Esophagus squamous epithelium (tissue), 5 donors: ENCODE results near the gene MED26. TPM values are rescaled to one million over a fixed set of nuclear protein-coding genes. Genes with fewer than 3 reads are reported as not detected.
A peak's percentile ranks its signal among the peaks of the same experiment; 100 is the strongest.
"Not testable (repeated sequence)": the region's sequence is repeated elsewhere in the genome, so short reads cannot be mapped to it uniquely, and the experiment has no call there.

Experiments used
- DNase-seq: peaks from one replicate; lab custom pipeline; 2025; lab: John Stamatoyannopoulos, UW
- H3K27ac ChIP-seq, 4 donors: fragments of 200-600 bp; sonication (generic); one replicate each; pipeline ENCODE4 v1.5.1; 2016 to 2019; ENCODE audit warnings: mild to moderate bottlenecking in 1 of 4
- H3K27me3 ChIP-seq, 4 donors: fragments of 200-600 bp; sonication (generic); 1 replicate in 3 of 4; 2 replicates in 1 of 4; pipeline versions ENCODE4 v1.5.1 to v1.6.0; 2017 to 2021; ENCODE audit warnings: antibody characterized with exemption in 1 of 4
- H3K36me3 ChIP-seq, 3 donors: fragments of 200-600 bp; sonication (generic); one replicate each; pipeline ENCODE4 v1.5.1; 2016 to 2019
- H3K4me1 ChIP-seq, 3 donors: fragments of 200-600 bp; sonication (generic); one replicate each; pipeline ENCODE4 v1.5.1; 2017 to 2019
- H3K4me3 ChIP-seq, 4 donors: fragments of 200-600 bp; sonication (generic); 1 replicate in 3 of 4; 2 replicates in 1 of 4; pipeline ENCODE4 v1.5.1; 2016 to 2019; ENCODE audit warnings: mild to moderate bottlenecking in 2 of 4, moderate library complexity in 1 of 4
- H3K9me3 ChIP-seq, 3 donors: fragments of 200-600 bp; sonication (generic); one replicate each; pipeline ENCODE4 v1.5.1; 2016 to 2019
- POLR2A ChIP-seq, 4 donors: fragments of 450-650 bp; IDR thresholded peaks; one replicate each; pipeline ENCODE4 v1.6.1; 2017; ENCODE audit warnings: antibody characterized with exemption in 4 of 4, mild to moderate bottlenecking in 4 of 4, moderate library complexity in 3 of 4
- WGBS, 2 donors: methylation state at CpG; one replicate each; pipeline ENCODE4 v1.1.5; 2018; 5-methylcytosine and 5-hydroxymethylcytosine counted together
- intact Hi-C: fragments of 100-400 bp; cut with DNase I; formaldehyde crosslinking; loops from one replicate; pipeline ENCODE4 v1.15.0; 2022
- total RNA-seq, 4 donors: library from RNA; depleted of rRNA; stranded (reverse); fragments of >200 nt; gene quantifications; one replicate each; pipeline ENCODE4 v1.1.0, GENCODE V29; 2016
- TF ChIP-seq, protein P1 (sequence below), 6 experiments: fragments of 450-650 bp in 4 of 6; fragments of 200-600 bp in 2 of 6; sonication (generic) in 2 of 6; IDR thresholded peaks; one replicate each; pipeline ENCODE4 v1.5.1; 2016 to 2019; ENCODE audit warnings: antibody characterized with exemption in 6 of 6, mild to moderate bottlenecking in 4 of 6, moderate library complexity in 4 of 6
- donor health status: DM: yes; HTN: yes; CAD: no.

The MED26 gene
- total RNA-seq, 4 donors from 2014 or later = 5.1 to 9.9 (median 8.4) TPM

DNA sequence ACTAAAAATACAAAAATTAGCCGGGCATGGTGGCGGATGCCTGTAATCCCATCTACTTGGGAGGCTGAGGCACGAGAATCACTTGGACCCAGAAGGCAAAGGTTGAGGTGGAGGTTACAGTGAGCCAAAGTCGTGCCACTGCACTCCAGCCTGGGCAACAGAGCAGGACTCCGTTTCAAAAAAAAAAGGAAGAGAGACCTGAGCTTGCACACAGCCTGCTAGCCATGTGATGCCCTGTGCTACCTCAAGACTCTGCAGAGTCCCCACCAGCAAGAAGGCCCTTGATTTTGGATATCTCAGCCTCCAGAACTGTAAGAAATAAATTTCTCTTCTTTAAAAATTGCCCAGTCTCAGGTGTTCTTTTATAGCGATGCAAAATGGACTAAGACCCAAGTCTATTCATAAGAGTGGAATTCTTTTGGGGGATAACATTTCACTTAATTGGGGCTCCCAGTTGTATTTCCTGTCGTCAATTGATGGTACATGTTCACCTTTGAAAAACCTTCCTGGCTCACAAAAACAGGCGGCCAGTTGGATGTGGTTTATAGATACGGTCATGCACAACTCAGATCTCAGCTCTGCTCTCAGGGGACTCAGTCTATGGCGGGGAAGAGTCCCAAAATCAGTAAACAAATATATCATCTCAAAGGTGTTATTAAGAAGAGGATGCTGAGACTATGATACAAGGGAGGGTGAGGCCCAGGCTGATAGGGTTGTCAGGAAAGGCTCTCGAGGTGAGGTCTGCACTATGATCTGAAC, 83.4 kb downstream of the MED26 start:
- WGBS, 2 donors = 84 to 89% methylated on average over 11 of the region's 11 CpGs
- Histone ChIP-seq H3K4me1 (peaks cover 18 to 48% (median 33%) of the 10 kb centered on the region in 3 donors), H3K27me3 (no peaks in the 10 kb centered on the region), H3K9me3 (no peaks in the 10 kb centered on the region), H3K4me3 (no peak overlapping the region), H3K27ac (no peak overlapping the region), H3K36me3 (peaks cover 0 to 15% (median 0%) of the 10 kb centered on the region in 3 donors)
- intact Hi-C loops = no loop called here
- no peak for TF ChIP-seq POLR2A (IDR thresholded peaks at IDR 0.05)
- TF ChIP-seq, protein P1, sequence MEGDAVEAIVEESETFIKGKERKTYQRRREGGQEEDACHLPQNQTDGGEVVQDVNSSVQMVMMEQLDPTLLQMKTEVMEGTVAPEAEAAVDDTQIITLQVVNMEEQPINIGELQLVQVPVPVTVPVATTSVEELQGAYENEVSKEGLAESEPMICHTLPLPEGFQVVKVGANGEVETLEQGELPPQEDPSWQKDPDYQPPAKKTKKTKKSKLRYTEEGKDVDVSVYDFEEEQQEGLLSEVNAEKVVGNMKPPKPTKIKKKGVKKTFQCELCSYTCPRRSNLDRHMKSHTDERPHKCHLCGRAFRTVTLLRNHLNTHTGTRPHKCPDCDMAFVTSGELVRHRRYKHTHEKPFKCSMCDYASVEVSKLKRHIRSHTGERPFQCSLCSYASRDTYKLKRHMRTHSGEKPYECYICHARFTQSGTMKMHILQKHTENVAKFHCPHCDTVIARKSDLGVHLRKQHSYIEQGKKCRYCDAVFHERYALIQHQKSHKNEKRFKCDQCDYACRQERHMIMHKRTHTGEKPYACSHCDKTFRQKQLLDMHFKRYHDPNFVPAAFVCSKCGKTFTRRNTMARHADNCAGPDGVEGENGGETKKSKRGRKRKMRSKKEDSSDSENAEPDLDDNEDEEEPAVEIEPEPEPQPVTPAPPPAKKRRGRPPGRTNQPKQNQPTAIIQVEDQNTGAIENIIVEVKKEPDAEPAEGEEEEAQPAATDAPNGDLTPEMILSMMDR (IDR thresholded peaks at IDR 0.05) = no peak
- DNase-seq = no peak

- H3K4me1 ChIP-seq = peaks cover 18 to 55% (median 36%) of the 10 kb centered on the region in 3 donors
- 72 to 84% methylated on average over 6 of the region's 6 CpGs for WGBS, 2 donors
- H3K36me3 ChIP-seq = peaks cover 0 to 18% (median 0%) of the 10 kb centered on the region in 3 donors
- H3K27me3 ChIP-seq, H3K9me3 ChIP-seq, intact Hi-C loops, H3K4me3 ChIP-seq, H3K27ac ChIP-seq, DNase-seq: not testable (repeated sequence)
Measured at GRCh38 chr19:16543734-16544133, 84.3 kb downstream of the MED26 start.

- H3K27ac ChIP-seq = peak overlapping the region; percentile 88 to 93 (median 92)
- H3K36me3 ChIP-seq = peaks cover 0 to 25% (median 0%) of the 10 kb centered on the region in 3 donors
- no peaks in the 10 kb centered on the region for H3K9me3 ChIP-seq
- intact Hi-C loops = no loop called here
- no peaks in the 10 kb centered on the region for H3K27me3 ChIP-seq
- peak overlapping the region; percentile 75 to 97 (median 86) for H3K4me3 ChIP-seq
- peaks cover 18 to 62% (median 36%) of the 10 kb centered on the region in 3 donors for H3K4me1 ChIP-seq
- TF ChIP-seq POLR2A (IDR thresholded peaks at IDR 0.05) = no peak
- TF ChIP-seq, protein P1 (IDR thresholded peaks at IDR 0.05) = no peak
- no peak for DNase-seq
- WGBS, 2 donors = 4 to 10% methylated on average over 10 of the region's 15 CpGs
Measured at GRCh38 chr19:16542910-16543472, 85.0 kb downstream of the MED26 start.

DNA sequence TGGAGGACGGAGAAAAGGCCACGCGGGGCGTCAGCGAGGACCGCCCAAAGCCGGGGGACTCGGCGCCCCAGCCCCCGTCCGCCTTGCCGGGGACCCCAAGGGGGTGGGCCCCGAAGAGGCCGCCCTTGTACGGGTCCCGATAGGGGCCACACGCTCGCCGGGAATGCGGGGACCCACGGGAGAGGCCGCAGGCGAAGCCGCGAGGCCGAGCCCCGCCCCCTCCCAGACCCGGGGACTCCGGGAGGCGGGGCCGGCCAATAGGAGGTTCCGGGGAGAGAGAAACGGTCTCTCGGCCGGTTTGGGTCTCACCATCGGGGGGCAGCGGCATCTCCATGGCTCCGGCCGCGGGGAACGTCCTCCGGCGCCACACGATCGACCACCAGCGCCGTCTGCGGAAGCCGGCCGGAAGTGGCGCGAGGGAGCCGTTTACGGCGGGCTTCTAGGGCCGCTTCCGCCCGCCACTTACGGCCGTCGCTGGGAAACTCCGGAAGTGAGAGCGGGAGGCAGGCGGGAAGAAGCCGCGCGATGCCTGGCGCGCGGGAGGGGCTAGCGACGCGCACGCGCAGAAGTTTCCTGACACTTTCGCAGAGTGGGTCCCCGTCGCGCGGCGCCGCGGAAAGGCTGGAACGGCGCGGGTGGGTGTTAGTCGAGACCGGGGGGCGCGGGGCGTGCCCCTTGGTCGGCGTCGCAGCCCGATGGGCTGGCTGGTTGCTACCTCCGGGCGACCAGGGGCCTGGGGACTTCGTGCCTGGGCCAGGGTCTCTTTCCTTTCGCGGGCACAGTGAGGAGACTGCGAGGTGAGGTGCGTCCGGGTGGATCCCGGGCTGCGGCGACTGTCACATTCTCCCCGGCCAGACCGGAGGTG, 85.7 kb downstream of the MED26 start, which contains the start of gene CHERP:
Gene CHERP, minus strand, starts transcription at position 393 of the 865 bp plus-strand sequence. Its CDS starts 59 bp downstream, at position 334.
- Histone ChIP-seq H3K36me3 (peaks cover 0 to 33% (median 0%) of the 10 kb centered on the region in 3 donors), H3K4me3 (peak within 1 kb of the TSS; percentile 75 to 97 (median 86)), H3K27me3 (no peaks in the 10 kb centered on the region), H3K4me1 (peaks cover 18 to 67% (median 36%) of the 10 kb centered on the region in 3 donors), H3K9me3 (no peaks in the 10 kb centered on the region), H3K27ac (peak within 1 kb of the TSS; percentile 88 to 93 (median 92))
- intact Hi-C loops = no loop called here
- peak; percentile 58 for DNase-seq
- TF ChIP-seq, protein P1 (IDR thresholded peaks at IDR 0.05) = peak in 1 of 6 experiments; percentile 19
- TF ChIP-seq POLR2A (IDR thresholded peaks at IDR 0.05) = peak in 3 of 4 donors; percentile 45 to 83 (median 69)
- 0% methylated on average over 52 of the region's 108 CpGs; no CpG with 5 or more reads in 1 of the 2 donors for WGBS, 2 donors

GRCh38 chr19:16541526-16542044, 86.4 kb downstream of the MED26 start:
- TF ChIP-seq, protein P1 (IDR thresholded peaks at IDR 0.05) = no peak
- no peak for TF ChIP-seq POLR2A (IDR thresholded peaks at IDR 0.05)
- WGBS, 2 donors = 0 to 1% methylated on average over 21 to 22 of the region's 29 CpGs
- DNase-seq = no peak

More at GRCh38 chr19:16541526-16542044, 86.4 kb downstream of the MED26 start:
- peak overlapping the region; percentile 75 to 97 (median 86) for H3K4me3 ChIP-seq
- H3K27me3 ChIP-seq = no peaks in the 10 kb centered on the region
- H3K4me1 ChIP-seq = peaks cover 18 to 71% (median 36%) of the 10 kb centered on the region in 3 donors
- intact Hi-C loops = no loop called here
- peaks cover 0 to 40% (median 0%) of the 10 kb centered on the region in 3 donors for H3K36me3 ChIP-seq
- H3K27ac ChIP-seq = peak overlapping the region; percentile 88 to 93 (median 92)
- no peaks in the 10 kb centered on the region for H3K9me3 ChIP-seq
